ENCODE measurements around the gene TMEM131. TPM values are rescaled to one million over a fixed set of nuclear protein-coding genes. Genes with fewer than 3 reads are reported as not detected.
"Not testable (repeated sequence)": the region's sequence is repeated elsewhere in the genome, so short reads cannot be mapped to it uniquely, and the experiment has no call there.

Gene TMEM131
- total RNA-seq, 1 donor from 2014 or later: 16.8 TPM

DNA sequence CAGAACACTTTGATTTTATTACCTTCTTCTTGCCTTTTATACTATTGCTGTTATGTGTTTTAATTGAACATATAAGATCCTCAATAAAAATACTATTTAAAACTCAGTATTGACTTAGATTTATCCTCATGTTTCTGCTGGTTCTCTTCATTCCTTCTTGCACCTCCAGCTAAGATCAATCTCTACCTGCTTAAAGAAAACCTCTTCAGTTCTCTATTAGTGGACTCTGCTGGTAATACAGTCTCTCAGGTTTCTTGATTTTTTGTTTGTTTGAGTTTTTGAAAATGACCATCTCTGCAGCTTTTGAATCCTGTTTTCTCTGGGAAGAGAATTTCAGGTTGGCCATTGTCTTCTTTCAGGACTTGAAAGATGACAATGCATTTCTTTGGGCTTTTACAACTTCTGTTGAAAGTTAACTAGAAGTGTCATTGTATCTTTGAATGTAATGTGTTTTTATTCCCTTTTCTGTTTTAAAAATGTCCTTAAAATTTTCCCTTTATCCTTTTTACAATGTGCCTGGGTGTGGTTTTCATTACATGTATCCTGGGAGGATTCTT, 29.8 kb upstream of the TMEM131 start:
- TF ChIP-seq, protein P1, sequence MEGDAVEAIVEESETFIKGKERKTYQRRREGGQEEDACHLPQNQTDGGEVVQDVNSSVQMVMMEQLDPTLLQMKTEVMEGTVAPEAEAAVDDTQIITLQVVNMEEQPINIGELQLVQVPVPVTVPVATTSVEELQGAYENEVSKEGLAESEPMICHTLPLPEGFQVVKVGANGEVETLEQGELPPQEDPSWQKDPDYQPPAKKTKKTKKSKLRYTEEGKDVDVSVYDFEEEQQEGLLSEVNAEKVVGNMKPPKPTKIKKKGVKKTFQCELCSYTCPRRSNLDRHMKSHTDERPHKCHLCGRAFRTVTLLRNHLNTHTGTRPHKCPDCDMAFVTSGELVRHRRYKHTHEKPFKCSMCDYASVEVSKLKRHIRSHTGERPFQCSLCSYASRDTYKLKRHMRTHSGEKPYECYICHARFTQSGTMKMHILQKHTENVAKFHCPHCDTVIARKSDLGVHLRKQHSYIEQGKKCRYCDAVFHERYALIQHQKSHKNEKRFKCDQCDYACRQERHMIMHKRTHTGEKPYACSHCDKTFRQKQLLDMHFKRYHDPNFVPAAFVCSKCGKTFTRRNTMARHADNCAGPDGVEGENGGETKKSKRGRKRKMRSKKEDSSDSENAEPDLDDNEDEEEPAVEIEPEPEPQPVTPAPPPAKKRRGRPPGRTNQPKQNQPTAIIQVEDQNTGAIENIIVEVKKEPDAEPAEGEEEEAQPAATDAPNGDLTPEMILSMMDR (IDR thresholded peaks at IDR 0.05; ENCODE audit: insufficient read depth, low read length, poor library complexity, severe bottlenecking): no peak

DNA sequence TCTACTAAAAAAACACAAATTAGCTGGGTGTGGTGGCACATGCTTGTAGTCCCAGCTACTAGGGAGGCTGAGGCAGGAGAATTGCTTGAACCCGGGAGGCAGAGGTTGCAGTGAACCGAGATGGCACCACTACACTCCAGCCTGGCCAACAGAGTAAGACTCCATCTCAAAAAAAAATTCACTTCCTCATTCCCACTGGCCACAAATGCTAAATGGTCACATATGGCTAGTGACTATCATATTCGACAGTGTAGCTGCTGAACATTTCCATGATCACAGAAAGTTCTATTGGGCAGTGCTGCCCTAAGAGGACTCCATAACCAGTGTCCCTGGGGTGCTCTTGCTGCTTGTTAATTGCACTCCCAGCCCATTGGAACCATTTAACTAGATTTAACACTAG, 26.3 kb upstream of the TMEM131 start:
- not testable (repeated sequence) for DNase-seq (ENCODE audit: low read depth); H3K36me3 ChIP-seq (ENCODE audit: control insufficient read depth, insufficient read depth, low read length); H3K27me3 ChIP-seq (ENCODE audit: control insufficient read depth, insufficient read depth, low read length); H3K4me3 ChIP-seq (ENCODE audit: low read depth, low read length)

More for the DNA sequence above, 29.8 kb upstream of the TMEM131 start:
- H3K4me3 ChIP-seq (ENCODE audit: low read depth, low read length): no peak overlapping the region
- DNase-seq (ENCODE audit: low read depth): no peak
- no peaks in the 10 kb centered on the region for H3K27me3 ChIP-seq (ENCODE audit: control insufficient read depth, insufficient read depth, low read length)
- H3K36me3 ChIP-seq (ENCODE audit: control insufficient read depth, insufficient read depth, low read length): no peaks in the 10 kb centered on the region

DNA sequence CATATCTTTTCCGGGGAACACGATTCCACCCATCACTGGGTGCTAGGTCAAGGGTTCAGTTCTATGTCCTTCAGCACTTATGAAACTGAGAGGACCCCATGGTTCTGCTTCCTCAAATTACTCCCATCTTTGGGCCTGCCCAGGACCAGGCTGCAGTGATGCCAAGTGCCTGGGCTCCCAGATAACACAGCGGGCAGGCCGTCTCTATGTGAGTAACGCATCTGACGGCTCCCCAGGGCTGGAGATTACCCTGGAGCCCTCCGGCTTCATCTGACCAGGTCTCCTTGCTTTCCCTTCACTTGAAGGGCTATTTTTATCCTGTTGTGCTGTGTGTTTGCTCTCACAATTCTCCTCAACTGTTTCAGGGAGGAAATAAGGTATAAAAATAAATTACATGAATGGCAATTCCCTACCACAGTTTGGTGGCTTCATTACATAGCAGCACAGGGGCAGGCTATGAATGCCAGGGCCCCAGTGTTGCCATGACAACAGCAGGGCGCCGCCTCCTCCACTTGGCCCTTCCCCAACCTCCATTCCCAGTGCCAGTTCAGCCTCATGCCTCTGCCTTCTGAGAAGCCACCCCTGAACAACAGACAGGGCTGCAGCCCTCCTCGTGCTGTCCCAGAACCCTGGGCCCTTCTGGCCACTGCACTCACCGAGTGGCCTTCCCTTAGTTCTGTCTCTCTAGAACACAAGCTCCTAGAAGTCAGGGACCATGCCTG, 25.4 kb upstream of the TMEM131 start:
- no peak for DNase-seq (ENCODE audit: low read depth)
- TF ChIP-seq, protein P1 (IDR thresholded peaks at IDR 0.05; ENCODE audit: insufficient read depth, low read length, poor library complexity, severe bottlenecking): no peak
- Histone ChIP-seq H3K4me3 (ENCODE audit: low read depth, low read length) (no peak overlapping the region), H3K27me3 (ENCODE audit: control insufficient read depth, insufficient read depth, low read length) (no peaks in the 10 kb centered on the region), H3K36me3 (ENCODE audit: control insufficient read depth, insufficient read depth, low read length) (no peaks in the 10 kb centered on the region)

DNA sequence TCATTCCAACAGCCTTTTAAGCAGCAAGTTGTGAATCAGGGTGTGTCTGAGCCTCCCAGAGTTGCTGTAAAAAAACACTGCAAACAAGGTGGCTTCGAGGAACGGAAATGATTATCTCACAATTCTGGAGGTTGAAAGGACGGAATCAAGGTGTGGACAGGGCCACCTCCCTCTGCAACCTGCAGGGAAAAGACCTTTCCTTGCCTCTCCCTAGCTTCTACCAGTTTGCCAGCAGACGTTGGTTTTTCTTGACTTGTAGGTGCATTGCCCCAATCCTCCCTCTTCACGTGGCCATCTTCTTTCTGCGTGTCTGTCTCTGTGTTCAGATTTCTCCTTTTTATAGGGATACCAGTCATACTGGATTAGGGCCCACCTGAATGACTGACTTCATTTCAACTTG, 24.8 kb upstream of the TMEM131 start:
- Histone ChIP-seq H3K4me3 (ENCODE audit: low read depth, low read length) (no peak overlapping the region), H3K27me3 (ENCODE audit: control insufficient read depth, insufficient read depth, low read length) (no peaks in the 10 kb centered on the region), H3K36me3 (ENCODE audit: control insufficient read depth, insufficient read depth, low read length) (no peaks in the 10 kb centered on the region)
- DNase-seq (ENCODE audit: low read depth): no peak
- TF ChIP-seq, protein P1 (IDR thresholded peaks at IDR 0.05; ENCODE audit: insufficient read depth, low read length, poor library complexity, severe bottlenecking): no peak

DNA sequence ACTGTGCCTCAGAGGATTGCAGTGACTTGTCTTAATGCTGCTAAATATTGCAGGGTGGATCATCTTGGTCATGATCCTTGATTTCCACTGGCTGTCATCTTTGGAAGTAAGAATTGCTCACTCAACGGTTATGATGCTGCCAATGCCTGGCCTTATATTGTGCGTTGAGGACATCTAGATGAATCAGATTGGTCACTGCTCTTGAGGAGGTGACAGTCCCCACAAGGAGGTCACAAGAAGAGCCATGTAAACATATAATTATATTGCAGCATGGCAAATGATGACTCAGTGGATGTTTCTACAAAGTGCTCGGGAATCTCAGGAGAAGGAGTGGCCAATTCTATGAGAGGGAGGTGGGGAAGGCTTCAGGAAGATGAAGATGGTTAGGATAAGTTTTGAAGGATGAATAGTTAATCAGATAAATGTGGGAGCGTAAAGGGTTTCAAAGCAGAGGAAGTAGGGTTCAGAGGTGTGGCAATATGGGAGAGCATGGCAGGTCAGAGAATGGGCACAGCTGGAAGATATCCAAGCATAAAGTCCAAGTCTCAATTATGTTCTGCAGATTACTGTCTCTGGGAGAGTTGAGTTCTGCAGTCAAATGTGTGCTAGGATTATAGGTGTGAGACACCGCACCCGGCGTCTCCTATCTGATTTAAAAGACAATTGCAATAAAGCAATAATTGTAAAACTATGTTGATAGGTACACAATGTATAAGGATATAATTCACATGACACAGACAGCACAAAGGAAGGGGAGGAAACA, 21.3 kb upstream of the TMEM131 start:
- Histone ChIP-seq H3K4me3 (ENCODE audit: low read depth, low read length) (no peak overlapping the region), H3K27me3 (ENCODE audit: control insufficient read depth, insufficient read depth, low read length) (no peaks in the 10 kb centered on the region), H3K36me3 (ENCODE audit: control insufficient read depth, insufficient read depth, low read length) (no peaks in the 10 kb centered on the region)
- DNase-seq (ENCODE audit: low read depth): no peak
- TF ChIP-seq, protein P1 (IDR thresholded peaks at IDR 0.05; ENCODE audit: insufficient read depth, low read length, poor library complexity, severe bottlenecking): no peak

DNA sequence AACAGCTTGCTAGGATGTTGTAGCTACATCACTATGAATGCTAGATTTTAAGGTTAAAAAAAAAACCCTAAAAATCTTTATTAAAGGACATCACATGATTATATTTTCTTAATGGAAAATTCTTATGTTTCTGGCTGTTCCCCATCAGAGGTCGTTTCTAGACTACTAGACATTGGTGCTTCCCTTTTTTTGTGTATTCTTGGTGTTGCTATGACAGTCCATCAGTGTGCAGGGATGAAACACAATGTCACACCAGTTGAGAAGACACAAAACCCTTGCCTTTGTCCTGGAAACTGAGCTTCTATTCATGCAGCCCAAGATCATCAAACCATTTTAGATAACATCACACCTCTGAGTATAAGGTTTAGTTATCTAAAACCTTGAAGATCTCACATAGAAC, 19.9 kb upstream of the TMEM131 start:
- TF ChIP-seq, protein P1 (IDR thresholded peaks at IDR 0.05; ENCODE audit: insufficient read depth, low read length, poor library complexity, severe bottlenecking): no peak
- DNase-seq (ENCODE audit: low read depth): no peak
- Histone ChIP-seq H3K27me3 (ENCODE audit: control insufficient read depth, insufficient read depth, low read length) (no peaks in the 10 kb centered on the region), H3K4me3 (ENCODE audit: low read depth, low read length) (no peak overlapping the region), H3K36me3 (ENCODE audit: control insufficient read depth, insufficient read depth, low read length) (no peaks in the 10 kb centered on the region)
